Body of pancreas (tissue), 4 donors: Measurements from ENCODE around the gene ADAMTS6. TPM values are rescaled to one million over a fixed set of nuclear protein-coding genes. Genes with fewer than 3 reads are reported as not detected.

Source experiments
- ATAC-seq: fragments of 150-250 bp; one replicate; pipeline ENCODE4 v1.9.1; 2016
- DNase-seq, 4 donors: peaks; one replicate each; pipeline ENCODE4 v3.0.0-alpha.2; 2019
- H3K27ac ChIP-seq, 4 donors: fragments of 200-600 bp; sonication (generic); 1 replicate in 3 of 4; 2 replicates in 1 of 4; pipeline versions ENCODE4 v1.5.1 to v1.6.1; 2016 to 2019; ENCODE audit warnings: mild to moderate bottlenecking in 1 of 4, mixed read lengths in 1 of 4, moderate library complexity in 1 of 4
- H3K27me3 ChIP-seq, 2 donors: fragments of 200-600 bp; sonication (generic); one replicate each; pipeline ENCODE4 v1.6.0; 2016; ENCODE audit warnings: mild to moderate bottlenecking in 1 of 2
- H3K36me3 ChIP-seq, 2 donors: fragments of 200-600 bp; sonication (generic); replicated peaks in 1 of 2; 2 replicates each; pipeline ENCODE4 v1.5.1; 2016; ENCODE audit warnings: low read depth in 2 of 2; ENCODE audit not compliant: insufficient read depth in 1 of 2
- H3K4me1 ChIP-seq: fragments of 200-600 bp; sonication (generic); one replicate; pipeline ENCODE4 v1.6.0; 2016
- H3K4me3 ChIP-seq, 2 donors: fragments of 200-600 bp; sonication (generic); 1 replicate in 1 of 2; 2 replicates in 1 of 2; pipeline ENCODE4 v1.5.1; 2016 to 2019
- H3K9me3 ChIP-seq, 3 donors: fragments of 200-600 bp; sonication (generic); 1 replicate in 2 of 3; 2 replicates in 1 of 3; pipeline ENCODE4 v1.5.1; 2016
- CTCF ChIP-seq, 7 experiments: fragments of 450-650 bp in 4 of 7; fragments of 200-600 bp in 3 of 7; sonication (generic) in 3 of 7; IDR thresholded peaks; one replicate each; pipeline ENCODE4 v1.5.1; 2016 to 2019; ENCODE audit warnings: antibody characterized with exemption in 7 of 7
- POLR2A ChIP-seq, 3 donors: fragments of 450-650 bp; IDR thresholded peaks; one replicate each; pipeline ENCODE4 v1.6.1; 2016; ENCODE audit warnings: antibody characterized with exemption in 3 of 3, mild to moderate bottlenecking in 2 of 3
- WGBS, 2 donors: methylation state at CpG; one replicate each; pipeline ENCODE4 v1.1.5; 2017; 5-methylcytosine and 5-hydroxymethylcytosine counted together
- intact Hi-C: fragments of 100-400 bp; cut with DNase I; formaldehyde crosslinking; loops from one replicate; pipeline ENCODE4 v1.15.1; 2023
- total RNA-seq, 2 donors: library from RNA; depleted of rRNA; stranded (reverse); fragments of >200 nt; gene quantifications; one replicate each; pipeline ENCODE4 v1.1.0, GENCODE V29; 2016

The ADAMTS6 gene
- total RNA-seq, 2 donors from 2014 or later: 0.78 TPM; not detected in 1

- H3K36me3 ChIP-seq: no peaks in the 10 kb centered on the region
- no peaks in the 10 kb centered on the region for H3K27me3 ChIP-seq
- H3K9me3 ChIP-seq: no peaks in the 10 kb centered on the region
- H3K4me1 ChIP-seq: no peaks in the 10 kb centered on the region
- no peak for DNase-seq
- no peak for ATAC-seq
- intact Hi-C loops: no loop called here
- no peak overlapping the region for H3K27ac ChIP-seq
- WGBS, 2 donors: 73 to 81% methylated on average over 6 of the region's 6 CpGs
- no peak overlapping the region for H3K4me3 ChIP-seq
- TF ChIP-seq POLR2A (IDR thresholded peaks at IDR 0.05): no peak
- TF ChIP-seq CTCF (IDR thresholded peaks at IDR 0.05): no peak
Observed at GRCh38 chr5:65126542-65127069, 355.1 kb downstream of the ADAMTS6 start.

- intact Hi-C loops: no loop called here
- no peaks in the 10 kb centered on the region for H3K27me3 ChIP-seq
- no peak for TF ChIP-seq CTCF (IDR thresholded peaks at IDR 0.05)
- TF ChIP-seq POLR2A (IDR thresholded peaks at IDR 0.05): no peak
- ATAC-seq (no peak), DNase-seq (no peak)
- H3K4me3 ChIP-seq: no peak overlapping the region
- no peaks in the 10 kb centered on the region for H3K9me3 ChIP-seq
- 36 to 40% methylated on average over 16 of the region's 16 CpGs for WGBS, 2 donors
- H3K27ac ChIP-seq: no peak overlapping the region
- H3K4me1 ChIP-seq: no peaks in the 10 kb centered on the region
- no peaks in the 10 kb centered on the region for H3K36me3 ChIP-seq
Observed at GRCh38 chr5:65125591-65126541, 355.9 kb downstream of the ADAMTS6 start.

GRCh38 chr5:65121880-65122436 lies 359.8 kb downstream of the ADAMTS6 start:
- Histone ChIP-seq H3K4me1 (no peaks in the 10 kb centered on the region), H3K9me3 (no peaks in the 10 kb centered on the region), H3K4me3 (no peak overlapping the region), H3K27me3 (no peaks in the 10 kb centered on the region), H3K36me3 (no peaks in the 10 kb centered on the region), H3K27ac (no peak overlapping the region)
- TF ChIP-seq CTCF (IDR thresholded peaks at IDR 0.05): no peak
- TF ChIP-seq POLR2A (IDR thresholded peaks at IDR 0.05): no peak
- DNase-seq (no peak), ATAC-seq (no peak)
- intact Hi-C loops: no loop called here
- 85 to 92% methylated on average over 10 of the region's 10 CpGs for WGBS, 2 donors

- Histone ChIP-seq H3K4me3 (no peak overlapping the region), H3K36me3 (no peaks in the 10 kb centered on the region), H3K9me3 (no peaks in the 10 kb centered on the region), H3K27me3 (no peaks in the 10 kb centered on the region), H3K27ac (no peak overlapping the region), H3K4me1 (no peaks in the 10 kb centered on the region)
- WGBS, 2 donors: 25 to 34% methylated on average over 2 of the region's 2 CpGs
- intact Hi-C loops: no loop called here
- DNase-seq (no peak), ATAC-seq (no peak)
- TF ChIP-seq POLR2A (IDR thresholded peaks at IDR 0.05) (no peak), CTCF (IDR thresholded peaks at IDR 0.05) (no peak)
Observed at GRCh38 chr5:65120371-65120967, 361.3 kb downstream of the ADAMTS6 start.
